IPS-NIHi7 (cell line): Measurements from ENCODE around the gene EXOC8.
"Not testable (repeated sequence)": the region's sequence is repeated elsewhere in the genome, so short reads cannot be mapped to it uniquely, and the experiment has no call there.

Experiments used
- DNase-seq: peaks from one replicate; pipeline ENCODE4 v3.0.0; 2012; ENCODE audit warnings: mixed read lengths; ENCODE audit errors: extremely low spot score

EXOC8 gene

GRCh38 chr1:231351816-231352215 lies 14.2 kb upstream of the EXOC8 start:
- DNase-seq, result no peak

GRCh38 chr1:231348856-231349255 lies 11.2 kb upstream of the EXOC8 start:
- DNase-seq, result not testable (repeated sequence)

GRCh38 chr1:231348442-231348841 lies 10.8 kb upstream of the EXOC8 start:
- no peak for DNase-seq

- no peak for DNase-seq
These were observed 10.3 kb upstream of the EXOC8 start for GRCh38 chr1:231347961-231348360.

DNA sequence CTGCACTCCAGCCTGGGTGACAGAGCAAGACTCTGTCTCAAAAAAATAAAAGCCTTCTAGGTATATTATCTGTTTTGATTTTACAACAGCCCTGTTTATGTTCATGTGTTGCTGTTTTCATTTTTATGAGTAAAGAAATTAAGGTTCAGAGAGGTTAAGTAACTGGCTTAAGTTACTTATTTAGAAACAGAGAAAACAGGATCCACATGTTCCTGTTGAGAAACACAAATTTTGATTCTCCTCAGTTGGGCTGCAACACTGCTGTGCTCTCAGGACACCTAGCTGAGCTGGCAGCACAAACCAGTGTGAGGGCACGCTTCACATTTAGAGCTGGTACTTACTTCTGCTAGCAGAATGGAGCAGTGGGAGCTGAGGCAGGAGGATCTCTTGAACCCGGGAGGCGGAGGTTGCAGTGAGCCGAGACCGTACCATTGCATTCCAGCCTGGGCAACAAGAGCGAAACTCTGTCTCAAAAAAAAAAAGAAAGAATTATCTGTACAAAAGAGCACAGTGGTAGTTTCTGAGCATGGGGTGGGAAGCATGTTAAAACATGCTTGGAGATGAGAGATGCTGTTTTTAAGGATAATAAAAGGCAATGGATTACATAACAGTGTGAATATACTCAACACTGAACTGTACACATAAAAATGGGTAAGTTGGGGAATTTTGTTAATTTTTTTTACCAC lies 2.8 kb upstream of the EXOC8 start:
- no peak for DNase-seq

GRCh38 chr1:231338270-231339128 lies 847 bp upstream of the EXOC8 start, which contains the start of gene SPRTN:
TSS of gene SPRTN (plus strand) at chr1:231338293. CDS start at chr1:231338384, 91 bp downstream.
- peak; percentile 94 for DNase-seq

- DNase-seq, result peak; percentile 32
These were observed 595 bp downstream of the EXOC8 start for GRCh38 chr1:231337043-231337471.

GRCh38 chr1:231335663-231336602 lies 1.7 kb downstream of the EXOC8 start:
- DNase-seq, result no peak

DNA sequence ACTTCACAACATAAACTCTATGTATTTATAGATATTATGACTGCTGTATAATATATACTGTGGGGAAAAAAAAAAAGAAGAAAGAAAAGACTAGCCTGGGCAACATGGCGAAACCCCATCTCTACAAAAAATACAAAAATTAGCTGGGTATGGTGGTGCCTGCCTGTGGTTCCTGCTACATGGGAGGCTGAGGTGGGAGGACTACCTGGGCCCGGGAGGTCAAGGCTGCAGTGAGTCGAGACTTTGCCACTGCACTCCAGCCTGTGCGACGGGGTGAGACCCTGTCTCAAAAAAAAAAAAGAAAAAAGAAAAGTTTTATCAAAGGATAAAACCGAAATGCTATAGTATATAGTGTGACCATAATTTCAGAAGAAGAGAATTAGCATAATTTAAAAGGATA lies 2.7 kb downstream of the EXOC8 start:
- no peak for DNase-seq

GRCh38 chr1:231334079-231334666 lies 3.5 kb downstream of the EXOC8 start:
- no peak for DNase-seq

GRCh38 chr1:231332761-231333160 lies 4.9 kb downstream of the EXOC8 start:
- no peak for DNase-seq

- DNase-seq, result no peak
These were observed 8.2 kb downstream of the EXOC8 start for GRCh38 chr1:231329483-231329882.

- DNase-seq, result no peak
These were observed 10.0 kb downstream of the EXOC8 start for GRCh38 chr1:231327617-231328016.

DNA sequence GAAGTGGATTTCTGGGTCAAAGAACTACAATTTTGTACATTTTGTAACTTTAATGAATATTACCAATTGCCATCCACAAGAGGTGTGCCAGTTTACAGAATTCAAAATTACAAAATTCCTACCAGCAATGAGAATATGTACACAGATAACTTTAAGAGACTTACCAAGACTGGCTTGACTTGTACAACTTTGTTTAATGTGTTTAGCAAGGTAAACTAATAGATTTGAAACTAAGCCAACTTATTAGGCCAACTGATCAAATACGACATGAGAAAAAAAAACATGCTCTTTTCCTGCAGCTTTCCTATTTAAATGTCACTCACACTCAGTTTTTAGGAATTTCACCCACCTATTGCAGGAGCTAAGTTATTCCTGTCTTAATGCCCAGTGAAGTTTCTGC lies 11.4 kb downstream of the EXOC8 start:
- no peak for DNase-seq

DNA sequence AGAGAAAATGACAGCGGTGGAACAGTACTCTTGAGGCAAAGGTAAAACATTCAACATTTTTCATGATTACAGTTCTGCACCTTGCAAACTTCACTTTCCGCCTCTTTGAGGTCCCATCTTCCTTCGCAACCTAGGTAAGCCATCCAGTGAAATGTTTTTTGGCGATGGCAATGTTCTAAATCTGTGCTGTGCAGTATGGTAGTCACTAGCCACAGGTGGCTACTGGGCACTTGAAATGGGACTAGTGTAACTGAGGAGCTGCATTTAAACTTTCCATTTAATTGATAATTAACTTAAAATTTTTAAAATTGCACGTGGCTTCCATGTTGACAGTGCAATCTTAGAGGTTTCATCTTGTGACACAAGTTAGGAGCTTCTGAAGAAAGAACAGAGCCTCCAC lies 13.0 kb downstream of the EXOC8 start:
- no peak for DNase-seq

- DNase-seq, result no peak
These were observed 14.6 kb downstream of the EXOC8 start for GRCh38 chr1:231322880-231323530.

DNA sequence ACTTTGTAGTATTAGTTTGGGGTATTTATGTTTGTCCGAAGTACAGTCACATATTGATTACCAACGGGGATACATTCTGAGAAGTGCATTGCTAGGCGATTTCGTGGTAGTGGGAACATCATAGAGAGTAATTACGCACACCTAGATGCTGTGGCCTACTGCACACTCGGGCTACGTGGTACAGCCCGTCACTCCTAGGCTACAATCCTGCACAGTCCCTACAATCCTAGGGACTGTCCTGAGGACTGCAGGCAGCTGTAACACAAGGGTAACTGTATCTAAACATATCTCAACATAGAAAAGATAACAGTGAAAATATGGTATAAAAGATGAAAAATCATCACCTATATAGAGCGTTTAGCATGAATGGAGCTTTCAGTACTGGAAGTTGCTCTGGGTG lies 18.6 kb downstream of the EXOC8 start:
- no peak for DNase-seq

- no peak for DNase-seq
These were observed 19.1 kb downstream of the EXOC8 start for GRCh38 chr1:231318568-231318967.

- DNase-seq, result no peak
These were observed 19.7 kb downstream of the EXOC8 start for GRCh38 chr1:231318015-231318355.

- no peak for DNase-seq
These were observed 20.2 kb downstream of the EXOC8 start for GRCh38 chr1:231317306-231318014.
